Measurements from ENCODE around the gene DMD. TPM values are rescaled to one million over a fixed set of nuclear protein-coding genes. Genes with fewer than 3 reads are reported as not detected.

The DMD gene
- polyA plus RNA-seq, 1 donor from 2014 or later: 21.6 TPM

DNA sequence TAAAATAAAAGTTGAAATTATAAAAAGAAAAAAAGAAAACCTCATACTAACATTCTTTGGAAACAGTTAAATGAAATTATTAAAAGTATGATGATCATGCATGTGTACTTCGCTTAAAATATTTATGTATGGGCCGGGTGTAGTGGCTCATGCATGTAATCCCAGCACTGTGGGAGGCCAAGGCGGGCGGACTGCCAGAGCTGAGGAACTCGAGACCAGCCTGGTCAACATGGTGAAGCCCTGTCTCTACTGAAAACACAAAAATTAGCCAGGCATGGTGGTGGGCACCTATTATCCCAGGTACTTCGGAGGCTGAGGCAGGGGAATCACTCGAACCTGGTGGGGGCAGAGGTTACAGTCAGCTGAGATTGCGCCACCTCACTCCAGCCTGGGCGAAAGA lies 1187.3 kb downstream of the DMD start:
- no peaks in the 10 kb centered on the region for H3K79me2 ChIP-seq (replicated peaks; ENCODE audit: insufficient read depth, low read length)
- no peaks in the 10 kb centered on the region for H3F3A ChIP-seq (ENCODE audit: insufficient read depth, low read length, poor library complexity, severe bottlenecking)
- no peaks in the 10 kb centered on the region for H3K27me3 ChIP-seq (ENCODE audit: insufficient read depth, low read depth, low read length)
- H3K36me3 ChIP-seq (ENCODE audit: insufficient read depth, low read length): no peaks in the 10 kb centered on the region
- no peak for TF ChIP-seq CTCF (IDR thresholded peaks at IDR 0.05; ENCODE audit: poor library complexity, severe bottlenecking)
- no peak for TF ChIP-seq MXI1 (conservative IDR thresholded peaks at IDR 0.05; ENCODE audit: poor library complexity, severe bottlenecking)
- no peak for TF ChIP-seq EP300 (conservative IDR thresholded peaks at IDR 0.05; ENCODE audit: poor library complexity, severe bottlenecking)
- TF ChIP-seq TAF1 (IDR thresholded peaks at IDR 0.05; ENCODE audit: low read depth): no peak
- TF ChIP-seq SMC3 (conservative IDR thresholded peaks at IDR 0.05; ENCODE audit: poor library complexity): no peak
- no peak for TF ChIP-seq EZH2 (IDR thresholded peaks at IDR 0.05; ENCODE audit: borderline replicate concordance, insufficient read depth, low read length, poor library complexity, severe bottlenecking)
- no peak for TF ChIP-seq POLR2AphosphoS5 (IDR thresholded peaks at IDR 0.05)
- no peak for TF ChIP-seq RAD21 (conservative IDR thresholded peaks at IDR 0.05)
- TF ChIP-seq, protein P1, sequence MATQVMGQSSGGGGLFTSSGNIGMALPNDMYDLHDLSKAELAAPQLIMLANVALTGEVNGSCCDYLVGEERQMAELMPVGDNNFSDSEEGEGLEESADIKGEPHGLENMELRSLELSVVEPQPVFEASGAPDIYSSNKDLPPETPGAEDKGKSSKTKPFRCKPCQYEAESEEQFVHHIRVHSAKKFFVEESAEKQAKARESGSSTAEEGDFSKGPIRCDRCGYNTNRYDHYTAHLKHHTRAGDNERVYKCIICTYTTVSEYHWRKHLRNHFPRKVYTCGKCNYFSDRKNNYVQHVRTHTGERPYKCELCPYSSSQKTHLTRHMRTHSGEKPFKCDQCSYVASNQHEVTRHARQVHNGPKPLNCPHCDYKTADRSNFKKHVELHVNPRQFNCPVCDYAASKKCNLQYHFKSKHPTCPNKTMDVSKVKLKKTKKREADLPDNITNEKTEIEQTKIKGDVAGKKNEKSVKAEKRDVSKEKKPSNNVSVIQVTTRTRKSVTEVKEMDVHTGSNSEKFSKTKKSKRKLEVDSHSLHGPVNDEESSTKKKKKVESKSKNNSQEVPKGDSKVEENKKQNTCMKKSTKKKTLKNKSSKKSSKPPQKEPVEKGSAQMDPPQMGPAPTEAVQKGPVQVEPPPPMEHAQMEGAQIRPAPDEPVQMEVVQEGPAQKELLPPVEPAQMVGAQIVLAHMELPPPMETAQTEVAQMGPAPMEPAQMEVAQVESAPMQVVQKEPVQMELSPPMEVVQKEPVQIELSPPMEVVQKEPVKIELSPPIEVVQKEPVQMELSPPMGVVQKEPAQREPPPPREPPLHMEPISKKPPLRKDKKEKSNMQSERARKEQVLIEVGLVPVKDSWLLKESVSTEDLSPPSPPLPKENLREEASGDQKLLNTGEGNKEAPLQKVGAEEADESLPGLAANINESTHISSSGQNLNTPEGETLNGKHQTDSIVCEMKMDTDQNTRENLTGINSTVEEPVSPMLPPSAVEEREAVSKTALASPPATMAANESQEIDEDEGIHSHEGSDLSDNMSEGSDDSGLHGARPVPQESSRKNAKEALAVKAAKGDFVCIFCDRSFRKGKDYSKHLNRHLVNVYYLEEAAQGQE (IDR thresholded peaks at IDR 0.05; ENCODE audit: borderline replicate concordance): no peak
- H3K4me3 ChIP-seq (ENCODE audit: low read length): no peak overlapping the region
- no peaks in the 10 kb centered on the region for H3K9me3 ChIP-seq (ENCODE audit: low read length)
- H3K9me2 ChIP-seq (ENCODE audit: insufficient read depth, low read length): no peaks in the 10 kb centered on the region
- no peak overlapping the region for H3K27ac ChIP-seq (ENCODE audit: low read length)
- H4K20me1 ChIP-seq (ENCODE audit: insufficient read depth): no peaks in the 10 kb centered on the region
- H3K4me2 ChIP-seq (ENCODE audit: low read length): no peak overlapping the region
- H2AFZ ChIP-seq (ENCODE audit: low read depth, low read length): no peak overlapping the region
- H3K9ac ChIP-seq (ENCODE audit: low read length): no peak overlapping the region

DNA sequence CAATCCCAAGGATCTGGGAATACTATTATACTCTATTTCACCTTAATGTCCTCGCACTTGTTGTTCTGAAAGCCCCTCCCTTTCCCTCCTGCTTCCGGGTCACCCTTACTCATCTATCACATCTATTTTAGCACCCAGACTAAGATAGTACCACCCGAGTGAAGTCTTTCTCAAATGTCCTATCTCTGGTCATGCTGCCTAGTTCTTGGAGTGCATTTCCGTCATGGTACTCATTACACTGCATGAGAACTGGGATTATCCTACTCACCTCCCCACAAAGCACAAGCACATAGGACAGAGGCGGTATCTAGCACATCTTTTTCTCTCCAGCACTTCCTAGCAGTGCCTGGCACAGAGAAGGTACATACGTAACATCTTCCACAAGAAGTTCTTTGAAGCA lies 1195.2 kb downstream of the DMD start:
- no peaks in the 10 kb centered on the region for H4K20me1 ChIP-seq (ENCODE audit: insufficient read depth)
- no peaks in the 10 kb centered on the region for H3K79me2 ChIP-seq (replicated peaks; ENCODE audit: insufficient read depth, low read length)
- H3K9me3 ChIP-seq (ENCODE audit: low read length): no peaks in the 10 kb centered on the region
- no peak overlapping the region for H2AFZ ChIP-seq (ENCODE audit: low read depth, low read length)
- no peaks in the 10 kb centered on the region for H3K9me2 ChIP-seq (ENCODE audit: insufficient read depth, low read length)
- no peak overlapping the region for H3K4me2 ChIP-seq (ENCODE audit: low read length)
- H3F3A ChIP-seq (ENCODE audit: insufficient read depth, low read length, poor library complexity, severe bottlenecking): no peaks in the 10 kb centered on the region
- H3K4me3 ChIP-seq (ENCODE audit: low read length): no peak overlapping the region
- H3K27me3 ChIP-seq (ENCODE audit: insufficient read depth, low read depth, low read length): no peaks in the 10 kb centered on the region
- no peak overlapping the region for H3K9ac ChIP-seq (ENCODE audit: low read length)
- H3K27ac ChIP-seq (ENCODE audit: low read length): no peak overlapping the region
- H3K36me3 ChIP-seq (ENCODE audit: insufficient read depth, low read length): no peaks in the 10 kb centered on the region
- TF ChIP-seq CTCF (IDR thresholded peaks at IDR 0.05; ENCODE audit: poor library complexity, severe bottlenecking): no peak
- no peak for TF ChIP-seq EP300 (conservative IDR thresholded peaks at IDR 0.05; ENCODE audit: poor library complexity, severe bottlenecking)
